ENCODE results near the gene PDCL3. TPM values are rescaled to one million over a fixed set of nuclear protein-coding genes. Genes with fewer than 3 reads are reported as not detected.

The PDCL3 gene
- total RNA-seq, 1 experiment from 2014 or later, result 23.8 TPM

GRCh38 chr2:100611079-100612029 is 48.6 kb downstream of the PDCL3 start:
- no peak for DNase-seq (ENCODE audit: low read depth)

- DNase-seq (ENCODE audit: low read depth), result no peak
Observed at GRCh38 chr2:100612388-100613000, 49.7 kb downstream of the PDCL3 start.

GRCh38 chr2:100613719-100614118 is 50.9 kb downstream of the PDCL3 start:
- DNase-seq (ENCODE audit: low read depth), result no peak

GRCh38 chr2:100614455-100615000 is 51.7 kb downstream of the PDCL3 start:
- no peak for DNase-seq (ENCODE audit: low read depth)

GRCh38 chr2:100615471-100615870 is 52.7 kb downstream of the PDCL3 start:
- no peak for DNase-seq (ENCODE audit: low read depth)

GRCh38 chr2:100615886-100616285 is 53.1 kb downstream of the PDCL3 start:
- no peak for DNase-seq (ENCODE audit: low read depth)

GRCh38 chr2:100616841-100617390 is 54.1 kb downstream of the PDCL3 start:
- no peak for DNase-seq (ENCODE audit: low read depth)

GRCh38 chr2:100619951-100620350 is 57.2 kb downstream of the PDCL3 start:
- no peak for DNase-seq (ENCODE audit: low read depth)

GRCh38 chr2:100620481-100620880 is 57.7 kb downstream of the PDCL3 start:
- DNase-seq (ENCODE audit: low read depth), result no peak

- DNase-seq (ENCODE audit: low read depth), result no peak
Observed at GRCh38 chr2:100621371-100621951, 58.7 kb downstream of the PDCL3 start.

GRCh38 chr2:100623033-100623715 is 60.4 kb downstream of the PDCL3 start:
- no peak for DNase-seq (ENCODE audit: low read depth)

- DNase-seq (ENCODE audit: low read depth), result no peak
Observed at GRCh38 chr2:100623930-100624329, 61.1 kb downstream of the PDCL3 start.

GRCh38 chr2:100624536-100624935 is 61.7 kb downstream of the PDCL3 start:
- DNase-seq (ENCODE audit: low read depth), result no peak

GRCh38 chr2:100625717-100626116 is 62.9 kb downstream of the PDCL3 start:
- no peak for DNase-seq (ENCODE audit: low read depth)

Other genes starting within 250 kb of the PDCL3 start
- not detected in 2 replicates for gene LONRF2, start 240.5 kb upstream of the PDCL3 start, total RNA-seq (2014; rRNA removed)
- gene CHST10, start 145.3 kb upstream of the PDCL3 start, total RNA-seq (2014; rRNA removed), result 12.4 and 17.1 TPM in 2 replicates
- gene NMS, start 92.5 kb upstream of the PDCL3 start, total RNA-seq (2014; rRNA removed), result not detected in 2 replicates